Right renal pelvis (tissue), 4 donors: ENCODE measurements around the gene RPF1. TPM values are rescaled to one million over a fixed set of nuclear protein-coding genes. Genes with fewer than 3 reads are reported as not detected.

Source experiments
- DNase-seq, 4 donors: peaks; one replicate each; pipeline ENCODE4 v3.0.0-alpha.2; 2013; ENCODE audit warnings: low read depth in 4 of 4, low spot score in 3 of 4, missing footprints in 1 of 4
- polyA plus RNA-seq, 4 donors: library from polyadenylated mRNA; unstranded; fragments of 120-200 nt; gene quantifications; one replicate each; pipeline ENCODE4 v1.2.1, GENCODE V29; 2013; ENCODE audit not compliant: insufficient read length in 4 of 4

The RPF1 gene
- polyA plus RNA-seq, 4 donors, result 44.7 to 55.0 (median 51.7) TPM

GRCh38 chr1:84541679-84542078, 62.6 kb downstream of the RPF1 start:
- no peak for DNase-seq

Other genes starting within 250 kb of the RPF1 start
- 1 to 10 TPM; 6.0 to 8.1 (median 6.7) TPM for gene SAMD13, start 177.6 kb upstream of the RPF1 start, polyA plus RNA-seq
- under 1 TPM in 1 of 4 donors, not detected in 3; 0.24 TPM for gene DNASE2B, start 80.8 kb upstream of the RPF1 start, polyA plus RNA-seq
- gene SPATA1, start 27.1 kb downstream of the RPF1 start, polyA plus RNA-seq, result 1 to 10 TPM; 1.3 to 3.6 (median 2.4) TPM
- gene GNG5, start 27.3 kb downstream of the RPF1 start, polyA plus RNA-seq, result 100 to 1,000 TPM; 176 to 200 (median 196) TPM
- gene CTBS, start 95.2 kb downstream of the RPF1 start, polyA plus RNA-seq, result 10 to 100 TPM; 23.1 to 35.1 (median 29.8) TPM
- gene SSX2IP, start 211.2 kb downstream of the RPF1 start, polyA plus RNA-seq, result 10 to 100 TPM; 34.1 to 41.8 (median 38.6) TPM